Measurements from ENCODE around the gene ARV1.
"Not testable (repeated sequence)": the region's sequence is repeated elsewhere in the genome, so short reads cannot be mapped to it uniquely, and the experiment has no call there.

The ARV1 gene

DNA sequence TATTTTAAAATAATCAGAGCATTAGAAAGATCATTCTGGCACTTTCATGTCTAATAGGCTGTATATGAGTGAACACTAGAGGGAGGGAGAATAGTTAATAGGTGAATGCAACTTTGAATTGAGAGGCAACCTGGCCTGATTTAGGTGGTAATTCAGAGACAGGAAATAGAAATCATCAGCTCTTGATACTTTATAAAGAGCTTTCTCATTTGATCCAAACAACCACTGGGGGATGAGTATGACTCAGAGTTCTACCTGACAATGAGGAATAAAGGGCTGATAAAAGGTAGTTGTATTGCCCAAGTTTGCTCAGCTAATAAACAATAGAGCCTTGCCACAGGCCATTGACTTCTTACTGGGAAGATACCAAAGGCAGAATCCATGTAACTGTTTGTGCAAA, 66.4 kb downstream of the ARV1 start:
- DNase-seq, result no peak

- not testable (repeated sequence) for DNase-seq
Measured at GRCh38 chr1:231045921-231046729, 67.2 kb downstream of the ARV1 start.

DNA sequence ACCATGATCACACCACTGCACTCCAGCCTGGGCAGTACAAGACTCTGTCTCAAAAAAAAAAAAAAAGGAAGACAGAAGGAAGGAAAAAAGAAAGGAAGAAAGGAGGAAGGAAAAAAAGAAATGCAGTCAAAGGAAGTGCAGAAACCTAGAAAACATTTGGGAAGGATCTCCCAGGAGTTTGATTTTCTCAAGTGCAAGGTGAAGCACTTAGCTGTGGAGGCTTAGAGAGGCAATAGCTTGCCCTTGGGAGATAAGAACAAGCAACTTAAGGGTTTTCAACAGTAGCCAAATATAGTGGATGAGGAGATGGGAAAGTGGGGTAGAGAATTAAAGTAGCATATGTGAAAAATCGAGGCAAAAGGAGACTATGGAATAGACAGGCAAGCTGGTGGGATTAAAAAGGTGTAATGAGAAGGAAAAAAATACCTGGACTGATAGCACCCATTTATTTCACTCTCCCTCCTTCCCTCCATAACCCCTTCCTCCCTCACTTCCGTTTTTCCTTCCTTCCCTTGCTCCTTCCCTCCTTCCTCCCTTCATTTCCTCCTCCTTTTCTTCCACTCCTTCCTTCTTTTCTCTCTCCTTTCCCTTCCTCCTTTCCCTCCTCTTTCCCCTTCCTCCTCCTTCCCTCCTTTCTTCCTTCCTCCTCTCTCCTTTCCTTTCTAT, 68.0 kb downstream of the ARV1 start:
- DNase-seq, result no peak

- DNase-seq, result not testable (repeated sequence)
Measured at GRCh38 chr1:231047529-231047928, 68.6 kb downstream of the ARV1 start.

- DNase-seq, result not testable (repeated sequence)
Measured at GRCh38 chr1:231048419-231048818, 69.5 kb downstream of the ARV1 start.

DNA sequence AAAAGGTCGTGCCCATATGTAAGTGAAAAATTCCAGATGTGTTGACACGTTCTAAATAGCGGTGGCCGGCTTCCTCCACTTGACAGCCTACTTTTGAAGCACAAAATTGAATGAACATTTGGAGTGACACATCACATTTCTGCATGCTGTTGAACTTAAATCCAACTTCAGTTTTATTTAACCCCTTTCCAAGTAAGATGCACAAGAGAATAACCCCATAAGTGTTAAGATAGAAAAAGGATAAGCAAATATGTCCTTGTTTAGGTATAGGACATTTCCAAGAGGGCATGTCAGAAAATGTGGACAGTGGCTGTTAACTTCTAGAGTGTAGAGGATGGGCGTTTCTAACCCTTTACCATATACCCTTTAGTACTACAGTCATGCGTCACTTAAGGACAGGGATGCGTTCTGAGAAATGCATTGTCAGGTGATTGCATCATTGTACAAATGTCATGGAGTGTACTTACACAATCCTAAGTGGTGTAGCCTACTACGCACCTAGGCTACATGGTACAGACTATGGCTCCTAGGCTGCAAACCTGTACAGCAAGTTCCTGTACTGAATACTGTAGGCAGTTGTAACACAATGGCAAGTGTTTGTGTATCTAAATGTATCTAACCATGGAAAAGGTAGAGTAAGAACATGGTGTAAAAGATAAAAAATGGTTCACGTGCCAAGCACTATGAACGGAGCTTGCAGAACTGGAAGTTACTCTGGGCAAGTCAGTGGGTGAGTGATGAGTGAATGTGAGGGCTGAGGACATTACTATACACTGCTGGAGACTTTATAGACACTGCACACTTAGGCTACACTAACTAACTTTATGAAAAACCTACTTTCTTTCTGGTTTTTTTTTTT, 70.5 kb downstream of the ARV1 start:
- no peak for DNase-seq
